Measurements from ENCODE around the gene ABCB10. TPM values are rescaled to one million over a fixed set of nuclear protein-coding genes. Genes with fewer than 3 reads are reported as not detected.
"Not testable (repeated sequence)": the region's sequence is repeated elsewhere in the genome, so short reads cannot be mapped to it uniquely, and the experiment has no call there.

Gene ABCB10
- total RNA-seq (2014; rRNA removed; shearing (Covaris generic); ENCODE audit: low replicate concordance), result 12.3 and 15.5 TPM in 2 replicates

GRCh38 chr1:229558460-229559335, at the start of gene ABCB10:
TSS of gene ABCB10 (minus strand) at chr1:229558707. CDS start at chr1:229558652, 55 bp downstream.
- in situ Hi-C loops (cut with HindIII; ENCODE audit: low pct_unique_long_range_greater_than_20kb, low sequenced_read_pairs), result no loop called here
- DNase-seq (ENCODE audit: low read depth), result peak; percentile 98

- in situ Hi-C loops (cut with HindIII; ENCODE audit: low pct_unique_long_range_greater_than_20kb, low sequenced_read_pairs), result no loop called here
- no peak for DNase-seq (ENCODE audit: low read depth)
These were observed 48.9 kb upstream of the ABCB10 start for GRCh38 chr1:229607370-229607769.

- no peak for DNase-seq (ENCODE audit: low read depth)
- in situ Hi-C loops (cut with HindIII; ENCODE audit: low pct_unique_long_range_greater_than_20kb, low sequenced_read_pairs), result no loop called here
These were observed 45.0 kb upstream of the ABCB10 start for GRCh38 chr1:229603371-229604005.

- no peak for DNase-seq (ENCODE audit: low read depth)
- in situ Hi-C loops (cut with HindIII; ENCODE audit: low pct_unique_long_range_greater_than_20kb, low sequenced_read_pairs), result no loop called here
These were observed 41.7 kb upstream of the ABCB10 start for GRCh38 chr1:229600229-229600628.

DNA sequence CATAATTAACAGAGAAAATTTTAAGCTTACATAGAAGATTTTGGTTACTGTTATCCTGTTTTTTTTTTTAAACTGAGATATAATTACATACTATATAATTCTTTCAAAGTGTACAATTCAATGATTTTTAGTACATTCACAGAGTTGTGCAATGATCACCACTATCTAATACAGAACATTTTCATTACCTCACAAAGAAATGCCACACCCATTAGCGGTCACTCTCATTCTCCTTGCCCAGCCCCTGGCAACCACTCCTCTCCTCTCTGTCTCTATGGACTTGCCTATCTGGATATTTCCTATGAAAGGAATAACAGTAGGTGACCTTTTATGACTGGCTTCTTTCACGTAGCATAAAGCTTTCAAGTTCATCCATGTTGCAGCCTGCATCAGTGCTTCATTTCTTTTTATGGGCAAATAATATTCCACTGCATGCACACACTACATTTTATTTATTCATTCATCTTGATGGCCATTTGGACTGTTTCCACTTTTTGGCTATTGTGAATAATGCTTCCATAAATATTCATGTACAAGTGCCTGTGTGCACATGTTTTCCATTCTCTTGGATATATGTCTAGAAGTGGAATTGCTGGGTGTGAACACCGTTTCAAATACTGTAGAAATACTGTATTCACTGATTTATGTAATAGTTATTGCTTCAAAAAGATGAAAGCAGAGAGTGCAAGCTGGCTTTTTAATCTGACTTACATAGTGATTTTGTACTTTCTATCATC, 40.9 kb upstream of the ABCB10 start:
- DNase-seq (ENCODE audit: low read depth), result no peak
- in situ Hi-C loops (cut with HindIII; ENCODE audit: low pct_unique_long_range_greater_than_20kb, low sequenced_read_pairs), result no loop called here

- no peak for DNase-seq (ENCODE audit: low read depth)
- in situ Hi-C loops (cut with HindIII; ENCODE audit: low pct_unique_long_range_greater_than_20kb, low sequenced_read_pairs), result no loop called here
These were observed 39.4 kb upstream of the ABCB10 start for GRCh38 chr1:229597877-229598276.

DNA sequence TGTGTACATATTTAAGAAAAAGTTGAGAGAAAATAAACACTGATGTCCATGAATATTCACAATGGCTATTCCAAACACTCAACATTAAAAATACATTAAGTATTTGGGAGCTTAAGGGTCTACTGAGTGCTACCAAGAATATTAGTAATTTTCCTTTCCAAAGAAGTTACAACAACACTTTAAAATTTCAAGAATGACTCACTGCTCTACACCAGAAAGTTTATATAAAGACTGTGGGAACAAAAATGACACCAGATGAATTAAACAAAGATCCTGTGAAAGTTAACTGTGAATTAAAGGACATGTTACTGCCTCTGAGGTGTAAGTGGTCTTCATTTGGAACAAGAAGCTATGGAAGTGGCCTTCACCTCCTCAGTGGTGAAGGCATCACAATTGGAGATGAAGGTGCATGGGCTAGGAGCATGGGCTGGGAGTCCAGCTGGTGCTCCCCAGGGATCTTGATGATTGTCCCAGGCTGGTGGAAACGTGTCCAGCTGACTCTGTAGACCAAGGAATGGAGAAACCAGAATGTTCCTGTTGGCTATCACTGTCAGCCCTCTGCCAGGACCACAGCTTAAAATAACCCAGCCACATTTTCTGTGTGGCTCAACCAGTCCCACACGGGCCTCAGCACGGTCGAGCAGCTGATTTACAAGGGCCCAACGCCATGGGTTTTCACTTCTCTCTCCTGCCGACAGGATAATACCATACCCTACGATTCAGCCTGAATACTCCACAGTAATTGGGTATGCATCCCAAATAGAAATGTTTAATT, 38.6 kb upstream of the ABCB10 start:
- in situ Hi-C loops (cut with HindIII; ENCODE audit: low pct_unique_long_range_greater_than_20kb, low sequenced_read_pairs), result no loop called here
- no peak for DNase-seq (ENCODE audit: low read depth)

DNA sequence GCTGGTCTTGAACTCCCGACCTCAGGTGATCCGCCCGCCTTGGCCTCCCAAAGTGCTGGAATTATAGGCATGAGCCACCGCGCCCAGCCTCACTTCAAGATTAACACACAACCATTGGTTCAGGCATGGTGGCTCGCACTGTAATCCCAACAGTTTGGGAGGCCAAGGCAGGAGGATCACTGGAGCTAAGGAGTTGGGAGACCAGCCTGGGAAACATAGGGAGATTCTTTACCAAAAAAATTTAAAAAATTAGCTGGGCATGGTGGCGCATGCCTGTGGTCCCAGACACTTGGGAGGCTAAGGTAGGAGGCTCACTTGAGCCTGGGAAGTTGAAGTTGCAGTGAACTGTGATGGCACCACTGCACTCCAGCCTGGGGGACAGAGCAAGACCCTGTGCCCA, 37.4 kb upstream of the ABCB10 start:
- in situ Hi-C loops (cut with HindIII; ENCODE audit: low pct_unique_long_range_greater_than_20kb, low sequenced_read_pairs); DNase-seq (ENCODE audit: low read depth): not testable (repeated sequence)

GRCh38 chr1:229594227-229595008, 35.9 kb upstream of the ABCB10 start:
- in situ Hi-C loops (cut with HindIII; ENCODE audit: low pct_unique_long_range_greater_than_20kb, low sequenced_read_pairs), result no loop called here
- DNase-seq (ENCODE audit: low read depth), result no peak

GRCh38 chr1:229593800-229594199, 35.3 kb upstream of the ABCB10 start:
- in situ Hi-C loops (cut with HindIII; ENCODE audit: low pct_unique_long_range_greater_than_20kb, low sequenced_read_pairs), result no loop called here
- DNase-seq (ENCODE audit: low read depth), result no peak

DNA sequence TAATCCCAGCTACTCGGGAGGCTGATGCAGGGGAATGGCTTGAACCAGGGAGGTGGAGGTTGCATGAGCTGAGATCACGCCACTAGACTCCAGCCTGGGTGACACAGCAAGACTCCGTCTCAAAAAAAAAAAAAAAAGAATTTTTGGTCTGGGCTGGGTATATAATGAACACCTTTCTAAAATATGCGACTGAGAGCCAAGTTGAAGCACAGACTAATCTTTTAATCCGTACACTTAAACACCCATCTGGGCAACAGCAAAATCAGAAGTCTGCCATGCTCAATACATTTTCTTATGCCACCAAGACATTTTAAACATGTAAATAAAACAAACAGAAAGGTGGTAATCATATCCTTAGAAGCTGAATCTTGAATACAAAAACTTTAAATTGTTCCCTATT, 31.6 kb upstream of the ABCB10 start:
- in situ Hi-C loops (cut with HindIII; ENCODE audit: low pct_unique_long_range_greater_than_20kb, low sequenced_read_pairs), result no loop called here

DNA sequence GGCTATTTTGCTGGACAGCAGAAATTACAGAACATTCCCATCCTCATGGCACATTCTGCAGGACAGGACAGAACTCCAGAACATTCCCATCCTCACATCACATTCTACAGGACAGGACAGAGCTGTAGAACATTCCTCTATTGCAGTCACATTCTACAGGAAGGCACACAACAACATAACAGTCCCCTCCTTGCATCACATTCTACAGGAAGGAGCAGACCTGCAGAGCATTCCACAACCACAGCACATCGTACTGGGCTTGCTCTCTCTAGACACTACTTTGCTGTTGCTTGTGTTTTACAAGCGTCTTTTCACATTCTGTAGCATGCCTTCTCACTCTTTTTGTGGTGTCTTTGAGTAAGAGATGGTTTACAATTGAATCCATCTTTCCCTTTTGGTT, 26.8 kb upstream of the ABCB10 start:
- in situ Hi-C loops (cut with HindIII; ENCODE audit: low pct_unique_long_range_greater_than_20kb, low sequenced_read_pairs), result no loop called here
- DNase-seq (ENCODE audit: low read depth), result no peak

More for the DNA sequence above, 31.6 kb upstream of the ABCB10 start:
- no peak for DNase-seq (ENCODE audit: low read depth)

- in situ Hi-C loops (cut with HindIII; ENCODE audit: low pct_unique_long_range_greater_than_20kb, low sequenced_read_pairs), result no loop called here
- DNase-seq (ENCODE audit: low read depth), result no peak
These were observed 24.2 kb upstream of the ABCB10 start for GRCh38 chr1:229582715-229583114.

GRCh38 chr1:229582011-229582694, 23.6 kb upstream of the ABCB10 start:
- in situ Hi-C loops (cut with HindIII; ENCODE audit: low pct_unique_long_range_greater_than_20kb, low sequenced_read_pairs), result no loop called here
- no peak for DNase-seq (ENCODE audit: low read depth)

GRCh38 chr1:229581485-229581884, 23.0 kb upstream of the ABCB10 start:
- no peak for DNase-seq (ENCODE audit: low read depth)
- in situ Hi-C loops (cut with HindIII; ENCODE audit: low pct_unique_long_range_greater_than_20kb, low sequenced_read_pairs), result no loop called here

GRCh38 chr1:229579059-229579673, 20.7 kb upstream of the ABCB10 start:
- in situ Hi-C loops (cut with HindIII; ENCODE audit: low pct_unique_long_range_greater_than_20kb, low sequenced_read_pairs), result no loop called here
- DNase-seq (ENCODE audit: low read depth), result no peak
